Hypothalamus (tissue), 51 donors: ENCODE data around the gene SULF2.
"Not testable (repeated sequence)": the region's sequence is repeated elsewhere in the genome, so short reads cannot be mapped to it uniquely, and the experiment has no call there.

Experiments used
- DNase-seq, 51 donors: peaks; one replicate each; lab custom pipeline; 2025; lab: John Stamatoyannopoulos, UW

SULF2 gene

DNA sequence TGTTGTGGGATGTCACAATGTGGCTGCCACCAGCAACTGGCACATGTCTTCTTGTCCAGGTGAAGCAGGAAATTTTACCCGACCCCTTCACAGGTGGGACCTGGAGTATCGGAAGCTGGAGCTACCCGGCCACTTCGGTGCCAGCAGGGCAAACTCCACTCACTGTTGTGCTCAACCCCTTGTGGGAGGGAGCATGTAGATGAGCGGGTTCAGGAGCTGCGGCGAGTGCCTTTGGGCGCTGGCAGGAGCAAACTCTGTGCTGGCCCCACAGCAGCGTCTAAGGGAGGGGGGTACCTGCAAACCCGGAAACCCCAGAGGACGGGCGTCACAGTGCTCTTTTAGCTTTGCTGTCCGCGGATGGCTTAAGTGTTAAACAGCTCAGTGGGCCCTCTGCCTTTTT, 20.7 kb upstream of the SULF2 start:
- no peak for DNase-seq

DNA sequence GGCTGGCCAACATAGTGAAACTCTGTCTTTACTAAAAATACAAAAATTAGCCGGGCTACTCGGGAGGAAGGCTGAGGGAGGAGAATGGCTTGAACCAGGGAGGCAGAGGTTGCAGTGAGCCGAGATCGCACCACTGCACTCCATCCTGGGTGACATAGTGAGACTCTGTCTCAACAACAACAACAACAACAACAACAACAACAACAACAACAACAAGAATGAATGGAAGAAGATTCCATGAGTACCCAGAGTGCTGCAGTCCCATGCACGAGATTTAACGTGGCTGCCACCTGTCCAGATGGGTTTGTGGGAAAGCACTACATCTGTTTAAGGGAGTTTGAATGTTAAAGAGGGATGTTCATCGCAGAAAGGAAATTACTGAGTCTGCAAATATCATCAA, 19.7 kb upstream of the SULF2 start:
- not testable (repeated sequence) for DNase-seq

DNA sequence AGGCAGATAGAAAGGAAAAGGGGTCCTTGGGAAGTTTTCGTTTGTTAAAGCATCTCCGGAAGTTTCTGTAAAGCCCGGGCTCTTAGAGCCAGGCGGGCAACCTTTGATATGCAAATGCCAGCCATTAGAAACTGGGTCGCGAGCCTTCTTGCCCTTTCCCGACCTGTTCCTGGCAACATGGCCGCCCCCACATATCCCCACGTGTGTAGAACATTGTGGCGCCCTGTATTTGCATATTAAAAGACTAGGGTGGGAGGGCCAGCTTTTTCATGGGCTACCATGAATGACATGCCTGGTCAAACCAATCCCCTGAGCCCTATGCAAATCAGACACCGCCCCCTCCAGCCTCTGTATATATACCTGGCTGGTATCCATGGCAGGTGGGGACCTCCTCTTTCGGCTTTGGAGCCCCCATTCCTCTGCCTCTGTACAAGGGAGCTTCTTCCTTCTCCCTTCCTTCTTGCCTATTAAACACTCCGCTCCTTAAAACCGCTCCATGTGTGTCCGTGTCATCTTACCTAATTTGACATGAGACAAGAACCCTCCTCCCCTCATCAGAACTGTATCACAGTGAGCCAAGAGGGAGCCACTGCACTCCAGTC, 19.0 kb upstream of the SULF2 start:
- not testable (repeated sequence) for DNase-seq

DNA sequence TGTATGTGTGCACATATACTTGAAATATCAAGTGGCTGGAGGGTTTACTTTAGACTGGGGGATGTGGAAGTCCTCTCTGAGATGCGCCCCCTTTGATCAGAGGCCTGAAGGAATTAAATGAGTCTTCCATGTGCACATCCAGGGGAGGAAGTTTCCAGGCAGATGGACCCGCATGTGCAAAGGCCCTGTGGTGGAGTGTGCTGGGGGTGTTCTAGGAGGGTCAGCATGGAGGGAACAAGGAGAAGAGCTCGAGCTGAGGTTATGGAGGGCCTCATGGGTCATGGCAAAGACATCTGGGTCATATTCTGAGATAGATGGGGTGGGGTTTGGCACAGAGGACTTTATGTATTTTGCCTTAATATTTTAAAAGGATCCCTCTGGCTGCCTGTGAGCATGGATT, 17.7 kb upstream of the SULF2 start:
- no peak for DNase-seq

DNA sequence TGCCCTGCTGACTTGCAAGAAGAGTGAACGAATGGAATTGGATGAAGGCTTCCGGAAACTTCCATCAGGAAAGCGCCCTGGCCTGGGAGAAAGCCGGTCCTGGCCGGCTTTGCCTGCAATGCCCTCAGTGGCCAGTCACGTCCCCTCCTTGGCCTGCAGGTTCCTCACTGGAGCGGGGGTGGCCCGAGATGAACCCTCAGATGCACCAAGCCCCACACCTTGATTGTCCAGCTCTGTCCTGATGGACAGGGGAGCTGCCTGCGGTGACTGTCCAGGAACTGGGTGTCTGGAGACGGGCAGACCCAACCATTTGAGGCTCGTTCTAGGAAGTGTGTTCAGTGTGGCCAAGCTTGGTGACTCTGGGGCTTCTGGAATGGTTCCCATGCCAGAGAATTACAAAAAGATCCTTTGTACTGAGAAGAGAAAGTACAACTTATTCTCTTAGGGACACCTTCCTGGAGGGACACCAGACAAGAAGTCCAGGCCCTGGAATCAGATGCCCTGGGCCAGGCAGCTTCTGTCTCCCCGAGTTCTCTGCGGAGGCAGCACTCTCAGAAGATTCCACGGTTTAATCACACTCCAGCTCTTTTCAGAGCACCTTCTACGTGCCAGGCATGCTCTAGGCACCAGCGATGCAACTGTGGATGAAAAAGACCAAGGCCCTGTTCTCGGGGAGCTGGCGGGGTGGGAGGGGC, 17.1 kb upstream of the SULF2 start:
- peak in 2 of 51 donors; percentile 18 to 36 for DNase-seq

DNA sequence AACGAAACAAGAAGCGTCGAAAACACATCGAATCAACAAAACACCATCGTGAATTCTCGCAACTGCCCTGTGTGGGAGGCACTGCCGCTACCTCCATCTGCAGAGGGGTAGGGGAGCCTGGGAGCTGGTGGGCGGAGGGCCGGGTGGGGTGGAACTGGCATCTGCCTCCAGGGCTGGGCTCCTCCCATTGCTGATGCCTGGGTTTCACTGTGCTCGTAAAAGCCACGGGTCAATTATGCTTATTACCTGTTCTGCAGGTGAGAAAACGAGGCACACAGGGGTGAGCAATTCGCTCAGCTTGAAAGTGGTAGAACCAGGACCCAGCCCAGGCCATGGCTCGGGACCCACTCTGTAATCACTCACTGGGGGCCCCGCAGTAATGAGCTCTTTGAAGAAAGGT, 16.5 kb upstream of the SULF2 start:
- no peak for DNase-seq

DNA sequence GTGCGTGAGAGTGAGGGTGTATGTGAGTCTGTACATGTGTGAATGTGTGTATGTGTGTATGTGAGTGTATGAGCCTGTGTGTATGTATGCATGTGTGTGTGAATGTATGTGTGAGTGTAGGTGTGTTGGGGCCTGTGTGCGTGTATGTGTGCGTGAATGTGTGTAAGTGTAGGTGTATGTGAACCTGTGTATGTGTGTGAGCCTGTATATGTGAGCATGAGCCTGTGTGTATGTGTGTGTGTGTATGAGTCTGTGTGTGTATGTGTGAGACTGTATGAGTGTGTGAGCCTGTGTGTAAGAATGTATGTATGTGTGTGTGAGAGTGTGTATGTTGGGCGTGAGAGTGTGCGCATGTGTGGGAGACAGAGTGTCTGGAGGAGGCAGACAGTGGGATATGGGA, 15.8 kb upstream of the SULF2 start:
- no peak for DNase-seq

DNA sequence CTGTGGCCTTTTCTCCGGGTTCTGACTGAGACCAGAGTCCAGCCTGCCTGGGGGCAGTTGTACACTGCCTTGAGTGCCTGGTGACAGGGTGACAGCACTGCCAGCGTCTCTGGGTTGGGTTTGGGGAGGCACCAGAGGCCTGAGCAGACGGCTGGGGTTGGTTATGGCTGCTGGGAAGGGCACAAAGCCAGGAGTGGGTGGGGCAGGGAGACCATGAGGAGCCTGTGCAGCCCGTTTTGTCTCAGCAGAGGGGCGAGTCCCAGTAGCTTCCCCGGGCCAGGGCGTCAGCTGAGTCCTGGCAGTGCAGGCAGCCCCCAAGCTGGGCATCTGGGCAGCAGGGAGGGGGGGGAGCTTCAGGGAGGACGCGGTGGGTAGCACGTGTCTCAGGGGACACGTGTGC, 15.3 kb upstream of the SULF2 start:
- DNase-seq = no peak

DNA sequence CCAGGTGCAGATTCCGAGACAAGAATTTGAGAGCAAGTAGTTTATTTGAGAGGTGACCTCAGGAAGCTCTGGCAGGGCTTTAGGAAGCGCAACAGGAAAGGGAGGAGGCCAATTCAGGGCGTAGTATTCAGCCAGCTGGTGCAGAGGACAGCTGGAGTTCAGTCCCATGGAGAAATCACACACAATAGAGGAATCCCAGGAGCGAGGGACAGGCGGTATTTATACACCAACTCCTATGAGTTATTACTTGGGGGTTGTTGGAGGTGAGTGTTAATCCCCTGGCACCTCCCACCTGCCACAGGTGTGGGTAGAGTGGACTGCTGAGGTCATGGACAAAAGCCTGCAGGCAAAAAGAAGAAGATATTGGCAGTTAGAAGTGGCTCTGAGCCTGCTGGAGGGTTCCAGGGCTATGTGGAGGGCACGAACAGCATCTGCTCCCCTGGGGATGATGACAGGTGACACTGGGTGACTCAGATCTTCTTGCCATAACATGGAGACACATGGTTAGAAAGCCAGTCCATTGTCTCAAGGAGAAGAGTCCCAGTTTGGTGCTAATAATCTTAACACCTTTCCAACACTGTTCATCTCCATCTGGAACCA, 13.9 kb upstream of the SULF2 start:
- no peak for DNase-seq

DNA sequence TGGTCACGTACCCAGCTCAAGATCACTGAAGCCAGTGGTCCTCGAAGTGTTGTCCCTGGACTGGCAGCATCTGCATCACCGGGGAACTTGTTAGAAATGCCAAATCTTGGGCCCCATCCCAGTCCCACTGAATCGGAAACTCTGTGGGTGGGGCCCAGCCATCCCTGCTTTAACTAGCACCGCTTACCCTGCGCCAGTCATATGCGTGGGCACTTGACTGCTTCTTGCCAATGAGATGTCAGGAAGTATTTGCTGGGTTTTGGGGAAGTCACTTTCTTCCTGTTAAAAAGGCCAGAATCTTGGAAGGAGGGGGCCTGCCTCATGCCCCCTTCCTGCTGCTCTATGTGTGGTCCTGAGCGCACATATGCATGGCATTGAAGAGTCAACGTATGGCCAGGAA, 11.7 kb upstream of the SULF2 start:
- DNase-seq = no peak

DNA sequence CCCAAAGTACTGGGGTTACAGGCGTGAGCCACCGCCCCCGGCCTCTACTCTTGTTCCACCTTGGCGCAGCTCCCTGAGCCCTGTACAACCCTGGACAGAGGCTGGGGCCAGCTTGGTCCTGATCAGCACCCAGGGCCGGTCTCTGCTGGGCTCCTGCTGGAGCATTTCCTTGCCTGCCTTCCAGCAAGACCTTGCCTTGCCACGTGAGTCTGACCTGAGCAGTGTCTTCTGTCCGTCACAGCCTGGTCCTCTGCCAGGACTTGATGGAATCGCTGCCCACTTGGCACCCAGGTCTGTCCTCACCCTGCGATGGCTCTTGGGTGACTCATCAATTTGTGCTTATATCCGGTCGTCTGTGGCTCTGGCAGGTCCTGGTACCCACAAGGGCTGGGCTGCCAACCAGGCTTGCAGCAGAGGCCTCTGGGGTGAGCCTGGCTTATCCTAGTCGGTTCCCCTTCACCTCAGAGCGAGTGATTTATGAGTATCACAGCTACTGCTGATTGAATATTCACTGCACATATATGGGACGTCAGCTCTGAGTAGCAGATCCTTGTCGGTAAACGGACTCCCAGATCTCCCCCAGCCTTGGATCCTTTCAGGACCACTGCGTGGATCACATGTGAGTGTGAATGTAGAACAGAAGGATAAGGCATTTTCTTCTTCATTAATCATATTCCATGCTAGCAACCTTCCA, 10.1 kb upstream of the SULF2 start:
- peak in 10 of 51 donors; percentile 9 to 63 (median 26) for DNase-seq

DNA sequence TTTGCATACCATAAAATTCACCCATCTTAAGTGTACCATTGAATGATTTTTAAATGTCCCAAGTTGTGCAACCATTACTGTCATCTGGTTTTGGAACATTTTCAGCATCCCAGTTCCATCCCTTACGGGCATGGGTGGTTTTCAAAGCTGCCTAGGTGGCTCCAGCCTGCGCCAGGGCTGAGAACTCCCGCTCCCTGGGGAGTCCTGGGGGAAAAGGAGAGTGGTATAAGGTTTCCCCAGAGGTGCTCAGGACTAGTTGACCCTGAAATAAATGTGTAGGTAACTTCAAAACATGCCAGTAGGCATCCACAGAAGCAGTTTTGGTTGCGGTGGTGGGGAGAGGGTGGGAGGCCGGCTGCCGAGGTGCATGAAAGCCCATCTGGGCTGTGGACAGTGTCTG, 9.0 kb upstream of the SULF2 start:
- not testable (repeated sequence) for DNase-seq

DNA sequence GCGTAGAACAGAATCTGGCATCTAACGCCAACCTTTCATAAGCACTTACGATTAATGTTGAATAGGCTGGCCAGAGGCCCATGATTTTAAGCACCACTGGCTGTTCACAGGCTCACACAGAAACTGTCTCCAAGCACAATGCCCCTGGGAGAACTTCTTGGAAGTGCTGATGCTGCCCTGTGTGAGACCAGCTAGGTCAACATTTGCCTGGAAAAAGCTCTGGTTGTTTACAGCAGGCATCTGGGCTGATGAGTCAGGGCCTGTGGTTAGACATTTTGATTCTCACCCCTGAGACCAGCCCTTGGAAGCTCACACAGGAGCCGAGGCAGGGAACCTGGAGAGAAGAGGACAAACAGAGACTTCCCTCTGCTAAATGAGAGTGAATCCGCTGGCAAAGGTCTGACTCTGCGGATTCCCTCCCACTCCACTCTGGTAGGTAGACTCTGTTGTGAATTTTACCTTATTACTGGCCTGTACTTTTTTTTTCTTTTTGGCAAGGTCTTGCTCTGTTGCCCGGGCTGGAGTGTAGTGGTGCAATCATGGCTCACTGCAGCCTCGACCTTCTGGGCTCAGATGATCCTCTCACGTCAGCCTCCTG, 6.8 kb upstream of the SULF2 start:
- DNase-seq = peak in 15 of 51 donors; percentile 16 to 70 (median 34)

DNA sequence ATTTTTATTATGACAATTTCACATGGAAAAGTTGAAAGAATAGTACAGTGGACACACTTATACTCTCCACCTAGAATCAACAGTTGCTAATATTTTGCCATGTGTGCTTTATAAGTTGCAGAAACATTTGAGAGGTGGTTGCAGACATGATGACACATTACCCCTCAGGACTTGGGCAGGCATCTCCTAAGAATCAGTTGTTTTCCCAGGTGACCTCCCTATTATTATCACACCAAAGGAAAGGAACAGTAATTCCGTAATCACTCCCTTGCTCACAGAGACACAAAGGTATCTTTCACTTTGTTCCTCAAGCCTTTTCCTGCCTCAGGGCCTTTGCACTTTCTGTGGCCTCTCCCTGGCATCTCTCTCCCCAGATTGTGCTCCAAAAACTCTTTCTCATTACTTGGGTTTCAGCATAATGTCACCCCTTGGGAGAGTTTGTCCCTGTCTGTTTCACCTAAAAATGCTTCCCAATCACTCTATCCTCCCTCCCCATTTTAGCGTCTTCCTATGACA, 5.9 kb upstream of the SULF2 start:
- DNase-seq = no peak

DNA sequence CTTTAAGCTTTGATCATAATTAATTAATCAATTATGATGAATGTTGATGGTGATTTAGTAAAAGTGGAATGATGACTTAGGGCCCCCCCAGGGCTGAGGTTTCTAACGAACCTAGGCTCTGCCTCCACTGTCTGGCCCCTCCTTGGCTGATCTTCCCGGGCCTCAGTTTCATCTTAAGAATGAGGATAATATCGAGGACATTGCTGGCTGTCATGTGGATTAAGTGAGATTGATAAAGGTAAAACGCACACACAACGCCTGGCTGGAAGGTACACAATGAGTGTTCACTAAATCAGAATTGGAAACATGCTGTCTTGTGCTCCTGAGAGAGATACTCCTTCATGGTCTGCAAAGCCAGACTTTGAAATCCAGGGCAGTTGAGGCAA, 5.3 kb upstream of the SULF2 start:
- no peak for DNase-seq

DNA sequence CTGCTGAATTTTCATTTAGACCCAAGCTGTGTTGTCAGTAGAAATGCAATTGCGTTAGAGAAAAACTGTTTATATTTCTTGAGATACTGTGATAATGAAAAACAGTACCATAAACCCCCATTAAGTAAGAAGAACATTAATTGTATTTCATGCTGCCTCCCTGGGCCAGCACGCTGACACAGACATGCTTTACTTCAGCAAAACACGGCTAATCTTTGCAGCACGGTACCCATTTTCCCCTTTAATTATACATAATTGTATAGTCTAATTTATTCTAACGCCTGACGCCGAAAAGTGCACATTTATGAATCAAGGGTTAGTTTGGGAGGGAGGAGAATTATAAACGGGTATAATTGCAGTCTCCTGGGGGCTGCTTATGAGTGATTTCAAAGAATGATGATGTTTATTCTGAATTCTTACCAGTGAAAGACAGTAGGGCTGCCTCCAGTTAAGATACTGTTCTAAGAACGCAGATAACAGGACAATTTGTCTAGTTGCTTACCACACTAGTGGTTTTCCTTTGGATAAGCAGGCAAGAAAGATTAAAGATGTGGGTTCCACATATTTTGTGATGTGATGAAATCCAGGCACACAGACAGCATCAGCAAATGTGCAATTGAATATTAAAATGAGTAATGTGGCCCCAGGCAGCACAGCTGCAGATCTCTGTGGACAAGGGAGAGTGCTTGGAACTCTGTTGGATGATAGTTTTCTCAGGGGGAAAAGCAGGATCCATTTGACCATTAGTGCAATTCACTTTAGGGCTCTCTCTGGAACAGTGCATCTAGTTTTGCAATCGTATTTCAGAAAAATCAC, 4.7 kb upstream of the SULF2 start:
- DNase-seq = no peak

DNA sequence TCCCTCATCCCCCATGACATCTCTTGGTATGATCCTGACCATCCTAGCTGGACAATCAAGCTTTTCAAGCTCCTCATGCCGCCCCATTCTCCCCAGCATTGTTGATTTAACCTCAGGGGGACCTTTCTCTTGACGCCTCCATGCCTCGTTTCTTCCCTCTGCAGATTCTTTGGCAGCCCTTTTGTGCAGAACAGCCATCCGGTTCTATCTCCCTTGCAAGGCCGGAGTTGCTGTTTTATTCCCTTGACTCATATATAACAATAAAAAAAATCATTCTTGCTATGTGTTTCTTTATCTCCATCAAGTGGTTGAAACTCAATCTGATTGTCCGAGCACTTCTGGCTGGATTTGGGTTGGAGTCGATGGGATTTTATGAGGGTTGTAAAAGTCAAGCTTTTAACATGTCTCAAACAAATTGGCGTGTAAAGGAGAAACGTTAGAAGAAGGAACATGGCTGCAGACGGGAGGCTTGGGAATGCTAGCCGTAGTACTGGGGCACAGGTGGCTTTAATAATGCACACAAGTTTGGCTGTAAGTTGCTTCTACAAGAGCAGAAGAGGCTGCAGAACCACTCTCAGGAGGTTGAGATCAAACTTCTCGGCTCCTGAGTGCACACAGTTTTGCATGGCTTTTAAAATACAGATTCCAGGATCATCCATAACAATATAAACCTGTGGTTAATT, 3.9 kb upstream of the SULF2 start:
- DNase-seq = no peak

DNA sequence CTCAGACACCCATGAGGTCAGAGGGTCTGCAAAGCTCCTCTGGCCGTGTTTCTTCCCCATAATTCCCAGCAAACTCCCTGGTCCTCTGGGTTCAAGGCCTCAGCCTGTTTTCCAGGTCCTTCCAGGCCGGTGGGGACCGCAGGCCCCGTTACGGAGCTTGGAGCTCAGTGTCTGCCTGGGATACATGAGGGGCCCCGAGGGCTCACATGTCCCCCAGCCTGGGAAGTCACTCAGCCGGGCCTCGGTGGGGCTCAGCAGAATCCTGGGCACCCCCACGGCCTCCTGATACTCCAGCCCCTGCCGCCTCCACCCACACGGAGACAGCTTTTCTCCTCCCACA, 3.4 kb upstream of the SULF2 start:
- DNase-seq = no peak

DNA sequence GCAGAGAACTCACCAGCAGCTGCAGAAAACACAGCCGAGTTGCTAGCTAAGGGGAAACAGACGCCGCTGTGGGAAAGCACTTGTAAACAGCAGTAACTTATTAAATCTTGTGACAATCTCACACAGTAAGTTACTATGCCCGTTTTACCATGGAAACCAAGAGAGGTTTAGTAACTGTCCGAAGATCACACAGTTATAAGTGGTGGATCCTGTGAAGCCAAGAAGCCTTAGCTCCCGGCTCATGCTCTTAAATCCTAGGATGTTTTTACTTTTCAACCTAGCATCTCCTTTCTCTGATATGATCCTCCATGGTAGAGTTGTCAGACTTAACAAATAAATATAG, 1.5 kb upstream of the SULF2 start:
- DNase-seq = no peak
